D721Med (cell line): ENCODE results near the gene TMEM91.

ENCODE experiments used
- DNase-seq: peaks from one replicate; pipeline ENCODE4 v3.0.0; 2011; ENCODE audit warnings: low spot score; ENCODE audit not compliant: insufficient read length
- FAIRE-seq: peaks from 2 replicates; lab custom pipeline; 2011; peaks lifted over from hg19 to GRCh38; lab: Jason Lieb, UNC
- TF ChIP-seq, protein P1 (sequence below): IDR thresholded peaks from 2 replicates; pipeline ENCODE4 v1.5.1; 2012; ENCODE audit warnings: mild to moderate bottlenecking, control low read depth; ENCODE audit not compliant: insufficient read depth; ENCODE audit errors: missing control alignments

The TMEM91 gene

GRCh38 chr19:41376241-41376997, at the start of gene TMEM91:
TMEM91 (plus strand) TSS chr19:41376533; CDS start chr19:41378310, 1,777 bp downstream.
- no peak for FAIRE-seq
- no peak for DNase-seq
- TF ChIP-seq, protein P1, sequence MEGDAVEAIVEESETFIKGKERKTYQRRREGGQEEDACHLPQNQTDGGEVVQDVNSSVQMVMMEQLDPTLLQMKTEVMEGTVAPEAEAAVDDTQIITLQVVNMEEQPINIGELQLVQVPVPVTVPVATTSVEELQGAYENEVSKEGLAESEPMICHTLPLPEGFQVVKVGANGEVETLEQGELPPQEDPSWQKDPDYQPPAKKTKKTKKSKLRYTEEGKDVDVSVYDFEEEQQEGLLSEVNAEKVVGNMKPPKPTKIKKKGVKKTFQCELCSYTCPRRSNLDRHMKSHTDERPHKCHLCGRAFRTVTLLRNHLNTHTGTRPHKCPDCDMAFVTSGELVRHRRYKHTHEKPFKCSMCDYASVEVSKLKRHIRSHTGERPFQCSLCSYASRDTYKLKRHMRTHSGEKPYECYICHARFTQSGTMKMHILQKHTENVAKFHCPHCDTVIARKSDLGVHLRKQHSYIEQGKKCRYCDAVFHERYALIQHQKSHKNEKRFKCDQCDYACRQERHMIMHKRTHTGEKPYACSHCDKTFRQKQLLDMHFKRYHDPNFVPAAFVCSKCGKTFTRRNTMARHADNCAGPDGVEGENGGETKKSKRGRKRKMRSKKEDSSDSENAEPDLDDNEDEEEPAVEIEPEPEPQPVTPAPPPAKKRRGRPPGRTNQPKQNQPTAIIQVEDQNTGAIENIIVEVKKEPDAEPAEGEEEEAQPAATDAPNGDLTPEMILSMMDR: no peak

GRCh38 chr19:41327076-41327575, 49.2 kb upstream of the TMEM91 start:
- FAIRE-seq: no peak
- no peak for DNase-seq
- TF ChIP-seq, protein P1: no peak

DNA sequence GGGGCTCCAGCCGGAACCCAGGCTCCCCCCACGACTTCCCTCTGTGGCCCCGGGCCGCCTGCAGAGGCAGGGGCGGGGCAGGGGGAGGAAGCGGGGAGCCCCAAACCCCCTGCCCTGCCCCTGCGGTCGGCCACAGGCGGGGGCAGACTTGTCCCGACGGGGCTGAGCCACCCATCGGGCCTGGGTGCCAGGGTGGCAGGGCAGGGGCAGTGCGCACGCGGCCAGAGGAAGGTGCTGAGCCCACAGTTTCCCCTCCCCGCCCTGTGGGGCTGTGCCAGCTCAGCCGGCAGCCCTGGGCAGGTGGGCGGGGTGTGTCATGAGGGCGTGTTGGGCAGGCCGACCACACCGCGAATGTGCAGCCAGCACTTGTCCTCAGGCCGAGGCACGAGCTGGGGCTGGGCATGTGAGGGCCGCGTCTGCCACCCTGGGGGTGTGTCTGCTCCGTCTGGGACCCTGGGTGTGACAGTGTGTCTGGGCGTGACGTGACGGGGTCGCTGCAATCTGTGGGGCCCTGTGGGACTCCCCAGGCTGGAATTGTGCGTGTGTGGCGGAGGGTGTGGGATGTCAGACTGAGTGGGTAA, 48.7 kb upstream of the TMEM91 start:
- no peak for DNase-seq
- no peak for FAIRE-seq
- TF ChIP-seq, protein P1: no peak

- FAIRE-seq: no peak
- TF ChIP-seq, protein P1: no peak
- DNase-seq: no peak
These were observed 48.0 kb upstream of the TMEM91 start for GRCh38 chr19:41328157-41328841.

GRCh38 chr19:41328842-41329225, 47.5 kb upstream of the TMEM91 start:
- TF ChIP-seq, protein P1: no peak
- DNase-seq (no peak), FAIRE-seq (no peak)

DNA sequence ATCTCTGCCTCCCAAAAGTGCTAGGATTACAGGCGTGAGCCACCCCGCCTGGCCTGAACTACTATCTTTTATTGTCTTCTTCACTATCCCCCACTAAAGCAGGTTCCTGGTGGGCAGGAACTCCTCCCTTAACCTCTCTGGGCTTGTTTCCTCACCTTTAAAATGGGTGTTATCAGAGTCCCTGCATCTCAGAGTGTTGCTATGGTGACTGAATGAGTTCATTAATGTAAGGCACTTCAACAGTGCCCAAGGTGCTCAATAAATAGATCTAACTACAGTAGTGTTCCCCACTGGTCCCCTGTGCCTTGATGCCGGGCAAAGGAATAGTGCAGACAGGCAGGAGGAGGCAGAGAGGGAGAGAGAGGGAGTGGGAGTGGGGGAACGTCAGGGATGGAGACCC, 45.9 kb upstream of the TMEM91 start:
- TF ChIP-seq, protein P1: no peak
- DNase-seq (no peak), FAIRE-seq (no peak)
